GM19452 (cell line): ENCODE results near the gene EXOC2.

Source experiments
- ATAC-seq: cut with Tn5 transposase; IDR thresholded peaks from one replicate; pipeline ENCODE4 v1.9.1; 2021; ENCODE audit not compliant: unreplicated experiment

Gene EXOC2

DNA sequence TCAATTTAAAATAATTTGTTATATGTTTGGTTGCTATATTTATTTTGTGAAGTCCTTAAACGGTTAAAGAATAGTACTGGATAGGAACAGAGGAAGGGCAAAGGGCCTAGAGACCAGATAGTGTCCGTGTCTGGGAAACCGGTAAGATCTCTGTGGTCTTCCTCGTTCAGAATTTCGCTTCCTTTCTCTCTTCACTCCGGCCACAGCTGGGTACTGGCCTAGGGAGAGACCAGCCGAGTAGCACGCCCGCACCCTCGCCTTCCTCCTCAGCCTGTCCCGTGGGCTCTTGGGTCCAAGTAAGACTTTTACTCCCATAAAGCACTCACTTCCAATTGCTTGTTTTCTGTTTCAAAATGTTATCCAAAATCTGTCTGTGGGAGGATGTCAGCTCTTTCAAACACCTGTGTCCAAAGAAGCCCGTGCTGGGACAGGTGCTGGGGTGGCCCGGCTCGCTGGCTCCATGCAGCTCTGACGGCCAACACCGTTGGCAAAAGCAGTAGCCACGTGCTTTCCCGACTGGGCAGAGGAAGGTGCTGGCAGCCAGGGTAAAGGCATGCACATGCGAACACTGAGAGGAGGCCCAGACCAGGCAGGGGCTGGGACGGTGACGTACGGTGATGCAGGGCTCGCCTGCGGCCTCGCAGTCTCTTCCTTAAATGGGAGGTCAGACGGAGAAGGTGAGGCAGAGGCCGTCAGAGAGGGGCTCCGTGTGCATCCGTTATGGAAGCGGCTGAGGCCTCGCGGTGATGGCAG is 189.2 kb downstream of the EXOC2 start:
- no peak for ATAC-seq

DNA sequence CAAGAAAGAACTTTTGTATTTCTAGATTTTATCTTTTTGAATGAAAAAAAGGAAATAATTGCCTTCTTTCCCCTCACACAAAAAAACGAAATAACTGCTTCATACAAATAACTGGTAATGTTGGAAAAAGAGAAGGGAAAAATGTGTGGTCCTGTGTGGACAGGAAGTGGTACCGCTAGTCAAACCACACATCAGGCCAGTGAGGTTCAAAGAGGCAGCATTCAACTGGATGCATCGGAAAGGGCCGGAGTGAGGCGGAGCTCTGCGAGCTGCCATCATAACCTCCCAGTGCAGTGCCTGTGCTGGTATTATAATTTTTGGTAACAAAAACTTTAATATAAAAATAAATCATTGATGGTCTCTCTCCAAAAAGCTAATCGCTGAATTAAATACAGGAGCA is 190.2 kb downstream of the EXOC2 start:
- no peak for ATAC-seq

DNA sequence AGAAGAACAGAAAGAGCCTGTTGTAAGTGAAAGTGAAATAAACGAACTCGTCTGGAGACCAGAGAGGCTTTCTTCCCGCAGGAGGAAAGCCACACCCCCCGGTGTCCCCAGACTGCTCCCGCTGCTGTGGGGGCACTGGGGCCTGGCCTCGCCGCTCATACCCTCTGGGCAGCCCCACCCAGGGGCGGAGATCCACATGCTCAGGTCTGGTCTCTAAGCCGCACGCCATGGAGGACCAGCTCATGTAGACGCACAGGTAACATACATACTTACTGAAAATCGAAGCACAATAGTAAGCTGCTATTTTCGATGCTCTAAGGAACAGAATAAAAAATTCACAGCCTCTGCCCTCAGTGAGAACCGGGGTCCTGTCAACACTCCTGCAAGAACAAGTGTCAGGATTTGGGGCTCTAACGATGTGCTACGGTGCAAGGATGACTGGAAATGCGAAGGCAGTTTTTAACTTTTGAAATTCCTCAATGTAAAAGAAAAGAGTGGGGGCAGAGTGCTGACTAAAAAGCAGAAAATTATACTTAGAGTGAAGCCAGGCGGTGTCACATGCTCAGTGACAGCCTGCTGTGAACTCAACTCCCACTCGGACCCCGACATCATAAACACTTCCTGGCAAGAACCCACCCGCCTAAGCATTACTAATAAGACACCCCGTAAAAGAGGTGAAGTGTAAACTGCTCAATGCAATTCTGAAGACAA is 190.9 kb downstream of the EXOC2 start:
- no peak for ATAC-seq

DNA sequence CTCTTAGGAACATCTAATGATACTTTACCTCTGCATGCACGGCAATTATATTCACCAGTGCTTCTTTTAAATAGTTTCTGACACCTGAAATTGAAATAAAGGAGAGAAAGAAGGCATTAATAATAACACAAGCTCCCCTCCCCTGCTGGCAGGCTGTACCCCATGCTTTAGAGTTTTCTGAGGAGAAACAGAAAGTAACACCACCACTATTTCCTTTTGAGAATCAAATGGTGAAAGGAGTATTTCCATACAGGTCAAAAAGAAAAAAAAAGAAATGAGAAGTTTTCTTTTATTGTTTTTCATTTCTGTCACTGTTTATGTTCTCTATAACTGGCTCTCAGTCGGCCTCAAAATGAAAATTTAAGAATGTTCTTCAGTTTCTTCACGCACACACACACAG is 193.3 kb downstream of the EXOC2 start:
- no peak for ATAC-seq

DNA sequence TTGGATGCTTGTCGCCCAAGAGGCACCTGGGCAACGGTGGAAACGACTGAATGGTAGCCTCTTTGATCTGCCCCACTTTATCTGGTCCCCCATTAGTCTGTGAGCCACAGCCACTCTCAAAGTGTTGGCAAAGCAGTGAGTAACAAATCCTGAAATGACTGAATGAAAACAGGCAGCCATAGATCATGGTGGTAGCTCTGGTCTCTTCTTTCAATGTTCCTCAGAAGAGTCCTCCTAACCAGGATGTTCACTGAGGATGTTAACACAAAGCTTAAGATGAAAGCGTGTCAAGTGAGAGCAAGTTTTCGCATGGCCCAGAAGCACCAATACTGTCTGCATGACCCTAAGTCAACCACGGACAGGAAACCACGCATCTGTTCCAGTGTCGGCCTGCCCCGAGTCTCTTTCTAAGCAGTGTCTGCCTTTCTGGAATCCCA is 194.1 kb downstream of the EXOC2 start:
- ATAC-seq, result peak; percentile 66

DNA sequence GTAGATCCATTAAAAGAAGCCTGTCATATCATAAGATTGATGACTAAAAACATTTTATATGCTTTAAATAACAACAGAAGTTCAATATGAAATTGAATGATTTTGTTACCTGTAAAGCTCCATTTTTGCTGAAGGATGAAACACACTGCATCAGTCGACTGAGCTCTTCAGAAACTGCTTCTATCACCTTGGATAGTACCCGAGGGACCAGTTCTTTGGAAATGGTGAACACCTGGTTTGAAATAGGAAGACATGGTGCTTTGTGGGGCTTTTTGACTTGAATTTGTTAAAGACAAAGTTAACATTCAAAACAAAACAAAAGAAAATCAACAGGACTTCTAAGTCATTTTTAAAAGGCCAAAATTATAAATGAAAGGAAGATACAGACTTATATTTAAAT is 195.7 kb downstream of the EXOC2 start:
- no peak for ATAC-seq

DNA sequence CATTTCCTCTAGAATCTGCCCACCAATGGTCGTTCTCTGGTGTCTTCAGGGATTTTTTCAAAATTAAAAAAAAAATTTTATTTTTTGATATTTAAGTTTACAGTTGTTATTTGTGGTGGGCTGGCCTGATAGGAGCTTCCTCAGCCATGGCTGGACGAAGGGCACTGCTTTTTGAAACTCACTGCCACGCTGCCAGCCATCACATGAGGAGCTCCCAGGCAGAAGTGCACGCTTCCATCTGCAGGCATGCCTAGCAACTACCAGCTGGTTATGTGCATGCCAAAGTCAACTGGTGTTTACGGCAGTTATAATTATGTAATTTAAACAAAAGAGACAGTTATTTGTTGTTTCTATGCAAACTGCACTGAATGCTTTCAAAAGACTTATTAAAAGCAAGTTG is 196.3 kb downstream of the EXOC2 start:
- no peak for ATAC-seq

DNA sequence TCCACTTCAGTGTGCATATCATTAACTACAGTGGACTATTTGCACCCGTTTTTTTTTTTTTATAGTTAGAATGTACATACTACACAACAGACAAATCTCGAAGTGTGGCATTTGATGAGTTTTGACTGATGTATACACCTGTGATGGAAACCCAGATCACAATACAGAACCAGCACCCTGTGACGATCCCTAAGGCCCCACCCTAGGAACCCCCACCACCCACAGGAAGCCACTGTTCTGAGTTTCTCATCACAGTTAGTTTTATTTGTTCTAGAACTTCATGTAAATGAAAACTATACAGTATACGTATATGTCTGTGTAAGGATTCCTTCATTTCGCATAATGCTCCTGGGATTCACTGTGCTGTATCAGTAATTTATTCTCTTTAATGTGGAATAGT is 198.5 kb downstream of the EXOC2 start:
- ATAC-seq, result no peak

DNA sequence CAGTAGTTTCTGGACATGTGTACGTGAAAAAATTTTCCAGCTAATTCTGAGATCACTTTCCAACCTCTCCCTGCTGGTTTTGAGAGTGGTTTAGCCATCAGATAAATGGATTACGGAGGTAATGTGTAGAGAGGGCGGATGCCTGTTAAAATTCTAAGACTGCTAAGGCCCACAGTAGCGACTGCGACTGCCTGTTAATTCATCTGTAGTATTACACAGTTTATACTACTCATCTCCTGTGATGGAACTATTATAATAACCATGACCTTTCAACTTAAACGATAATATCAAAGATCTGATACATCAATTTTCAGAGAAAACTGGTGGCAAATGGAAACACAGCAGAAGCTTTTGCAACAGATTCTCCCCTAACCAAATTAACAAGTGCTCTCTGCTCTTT is 199.1 kb downstream of the EXOC2 start:
- ATAC-seq, result no peak

DNA sequence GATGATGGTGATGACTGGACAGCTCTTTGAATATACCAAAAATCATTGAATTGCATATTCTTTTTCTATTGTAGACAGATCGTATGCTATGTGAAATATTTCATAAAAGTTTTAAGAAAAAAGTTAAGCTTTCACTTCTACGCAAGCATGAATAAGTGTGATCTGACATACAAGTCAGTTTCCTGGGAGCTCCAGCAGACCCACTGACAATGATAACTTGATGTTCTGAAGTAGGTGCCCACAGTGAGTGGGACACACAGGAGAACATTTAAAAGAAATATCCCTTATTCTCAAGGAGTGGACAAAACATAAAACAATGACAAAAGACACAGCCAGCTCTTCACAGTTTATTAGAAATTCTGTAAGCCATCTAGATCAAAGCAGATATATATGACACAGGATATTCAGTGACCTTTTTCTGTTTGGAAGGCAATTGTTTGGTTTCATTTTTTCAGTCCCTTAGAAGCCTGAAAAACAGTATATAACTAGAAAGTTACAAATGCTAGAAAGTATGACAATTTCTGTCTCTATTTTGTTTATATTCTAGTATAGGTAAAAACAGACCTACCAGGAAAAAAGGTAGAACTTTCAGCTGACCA is 200.0 kb downstream of the EXOC2 start:
- ATAC-seq, result no peak

DNA sequence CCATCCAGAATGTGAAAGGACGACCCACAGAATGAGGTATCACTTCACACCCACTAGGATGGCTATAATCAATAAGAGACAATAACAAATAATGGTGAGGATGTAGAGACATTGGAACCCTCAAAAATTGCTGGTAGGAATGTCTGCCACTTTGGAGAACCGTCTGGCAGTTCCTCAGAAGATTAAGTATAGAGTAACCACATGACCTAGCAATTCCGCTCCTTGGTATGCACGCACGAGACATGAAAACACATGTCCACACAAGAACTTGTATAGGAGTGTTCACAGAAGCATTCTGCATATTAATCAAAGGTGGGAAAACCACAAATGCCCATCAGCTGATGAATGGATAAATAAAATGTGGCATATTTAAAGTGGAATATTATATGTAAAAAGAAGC is 200.8 kb downstream of the EXOC2 start:
- ATAC-seq, result no peak

DNA sequence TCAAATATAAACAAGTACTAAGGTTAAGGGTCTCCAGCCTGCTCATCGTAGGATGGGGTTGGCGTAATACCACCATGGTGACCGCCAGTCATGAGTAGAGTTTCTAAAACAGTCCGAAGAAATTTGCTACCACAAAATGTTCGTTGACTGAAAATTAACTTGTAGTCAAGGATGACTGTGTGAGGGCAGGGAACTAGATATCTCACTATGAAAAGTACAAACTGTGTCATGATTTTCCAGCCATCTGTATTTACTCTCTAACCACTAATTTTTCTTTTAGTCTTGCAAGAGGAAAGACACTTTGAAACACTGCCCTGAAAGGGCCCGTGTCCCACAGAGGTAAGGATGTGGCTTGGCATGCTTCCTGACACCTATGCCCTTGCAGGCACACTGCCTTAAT is 201.7 kb downstream of the EXOC2 start:
- no peak for ATAC-seq

DNA sequence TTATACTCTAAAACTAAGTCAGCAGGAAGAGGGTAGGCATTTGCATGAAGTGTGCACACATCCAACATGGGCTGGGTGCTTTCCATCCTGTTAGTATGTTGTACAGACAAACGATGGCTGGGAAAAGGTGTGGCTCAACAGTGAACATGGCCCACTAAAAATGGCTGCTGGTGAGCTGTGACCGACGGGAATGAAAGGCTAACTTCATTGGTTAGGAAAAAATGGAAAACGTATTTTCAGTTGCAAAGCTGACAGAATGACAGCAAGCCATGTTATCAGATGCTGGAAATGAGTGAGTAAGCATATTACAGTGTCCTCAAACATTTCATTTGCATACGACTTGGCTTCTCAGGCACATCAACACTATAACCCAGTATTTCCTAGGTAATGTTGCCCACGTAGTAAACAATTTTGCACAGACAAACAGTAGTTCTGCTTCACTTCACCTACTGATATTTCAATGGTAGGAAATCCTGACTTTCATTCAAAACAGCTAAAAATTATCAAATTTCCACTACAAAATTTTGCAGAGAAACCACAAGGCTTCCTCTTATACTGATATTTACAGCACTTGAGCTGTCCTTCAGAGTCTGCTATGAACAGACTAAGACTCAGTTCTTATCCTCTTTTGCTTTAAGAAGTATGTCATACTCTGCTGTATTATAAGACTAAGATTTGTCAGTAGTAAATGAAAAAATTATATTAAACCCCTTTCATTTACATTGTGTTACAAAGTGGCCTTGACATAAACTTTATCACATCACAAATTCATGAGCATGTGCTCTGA is 202.5 kb downstream of the EXOC2 start:
- no peak for ATAC-seq

DNA sequence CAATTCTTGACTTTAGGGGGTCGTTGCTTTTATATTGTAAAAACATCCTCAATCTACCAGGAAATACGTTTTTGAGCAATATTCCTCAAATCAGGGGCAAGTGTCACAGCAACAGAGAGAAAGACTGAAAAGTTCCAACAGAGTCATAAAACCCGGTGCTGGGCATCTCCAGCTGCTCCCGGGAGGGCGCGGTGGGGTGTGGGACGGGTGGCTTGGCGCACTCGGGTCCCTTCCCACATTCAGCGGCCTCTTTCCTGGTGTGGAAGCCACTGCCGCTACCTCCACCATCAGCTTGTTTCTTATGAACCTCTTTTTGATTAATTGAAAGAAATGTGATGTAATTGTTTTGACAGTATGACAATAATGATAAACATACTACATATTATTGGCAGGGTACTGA is 203.2 kb downstream of the EXOC2 start:
- ATAC-seq, result no peak

DNA sequence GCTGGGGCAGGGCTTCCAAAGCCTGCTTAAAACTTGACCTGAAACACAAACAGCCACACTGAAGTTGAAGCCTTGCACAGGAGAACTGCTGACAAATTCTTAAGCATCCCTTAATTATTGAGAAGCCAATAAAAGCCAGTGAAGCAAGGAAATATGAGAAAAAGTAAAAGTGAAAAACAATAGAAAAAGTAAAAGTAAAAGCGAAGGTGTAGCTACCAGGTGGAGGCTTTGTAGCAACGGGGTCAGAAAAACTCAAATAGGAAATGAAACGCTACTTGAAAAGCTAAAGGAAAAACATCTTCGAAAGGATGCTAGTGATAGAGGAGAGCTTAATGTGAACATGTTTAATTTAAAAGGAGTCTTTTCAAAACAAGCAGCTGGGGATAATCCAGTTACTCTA is 203.9 kb downstream of the EXOC2 start:
- no peak for ATAC-seq

DNA sequence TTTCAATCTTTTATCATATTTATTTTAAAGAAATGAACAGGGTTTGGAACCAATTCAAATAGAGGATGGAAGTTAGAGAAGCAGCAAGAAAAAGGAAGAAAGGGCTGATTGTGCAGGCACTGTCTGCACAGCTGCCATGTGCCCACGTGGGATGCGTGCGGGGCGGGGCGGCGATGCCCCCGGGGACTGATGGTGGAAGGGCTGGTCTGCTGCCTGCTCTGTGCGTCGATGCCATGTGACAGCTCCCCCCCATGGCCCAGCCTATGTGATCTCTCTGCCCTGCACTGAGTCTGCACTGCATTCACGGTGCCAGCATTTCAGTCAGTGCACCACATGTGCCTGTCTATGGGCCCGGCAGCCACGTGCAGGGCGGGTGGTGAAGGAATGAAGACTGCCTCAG is 205.0 kb downstream of the EXOC2 start:
- ATAC-seq, result no peak

DNA sequence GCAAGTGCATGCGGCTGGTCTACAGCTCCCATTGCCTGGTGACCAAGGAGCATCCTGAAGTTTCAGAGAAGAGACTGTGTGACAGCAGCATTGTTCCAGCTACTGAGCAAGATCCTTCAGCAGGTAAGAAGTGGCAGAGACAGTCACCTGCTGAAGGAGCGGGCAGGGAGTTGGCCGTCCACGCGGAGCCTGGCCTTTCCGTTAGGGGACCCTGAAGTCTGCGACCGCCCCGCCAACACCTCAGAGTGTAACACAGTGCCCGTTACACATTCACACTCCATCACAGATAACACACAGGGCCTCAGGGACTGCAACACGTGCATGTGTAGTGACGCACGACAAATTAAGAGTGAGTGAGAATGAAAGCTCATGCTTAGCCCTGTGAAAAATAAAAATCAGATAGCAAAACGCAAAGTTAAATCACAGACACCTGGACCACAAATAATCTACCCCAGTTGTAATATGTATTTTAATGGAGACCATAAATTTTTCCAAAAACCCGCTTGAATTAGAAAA is 207.2 kb downstream of the EXOC2 start:
- ATAC-seq, result no peak

DNA sequence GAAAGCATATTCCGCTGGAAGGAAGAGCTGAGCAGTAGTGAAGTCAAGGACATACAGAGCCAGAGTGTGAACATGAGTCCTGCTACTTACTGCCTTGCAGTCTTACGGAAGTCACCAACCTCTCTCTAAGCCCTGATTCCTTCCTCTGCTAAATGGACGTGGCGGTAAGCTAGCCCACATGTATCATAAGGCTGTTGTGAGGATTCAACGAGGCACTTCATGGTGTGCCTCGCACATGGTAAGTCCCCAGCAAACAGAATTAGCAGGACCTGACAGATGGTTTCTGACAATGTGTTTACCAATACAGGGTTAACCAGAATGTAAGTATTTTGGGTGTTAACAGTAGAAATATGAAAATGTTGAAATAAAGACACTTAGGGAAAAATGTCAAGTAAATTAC is 208.2 kb downstream of the EXOC2 start:
- ATAC-seq, result no peak

DNA sequence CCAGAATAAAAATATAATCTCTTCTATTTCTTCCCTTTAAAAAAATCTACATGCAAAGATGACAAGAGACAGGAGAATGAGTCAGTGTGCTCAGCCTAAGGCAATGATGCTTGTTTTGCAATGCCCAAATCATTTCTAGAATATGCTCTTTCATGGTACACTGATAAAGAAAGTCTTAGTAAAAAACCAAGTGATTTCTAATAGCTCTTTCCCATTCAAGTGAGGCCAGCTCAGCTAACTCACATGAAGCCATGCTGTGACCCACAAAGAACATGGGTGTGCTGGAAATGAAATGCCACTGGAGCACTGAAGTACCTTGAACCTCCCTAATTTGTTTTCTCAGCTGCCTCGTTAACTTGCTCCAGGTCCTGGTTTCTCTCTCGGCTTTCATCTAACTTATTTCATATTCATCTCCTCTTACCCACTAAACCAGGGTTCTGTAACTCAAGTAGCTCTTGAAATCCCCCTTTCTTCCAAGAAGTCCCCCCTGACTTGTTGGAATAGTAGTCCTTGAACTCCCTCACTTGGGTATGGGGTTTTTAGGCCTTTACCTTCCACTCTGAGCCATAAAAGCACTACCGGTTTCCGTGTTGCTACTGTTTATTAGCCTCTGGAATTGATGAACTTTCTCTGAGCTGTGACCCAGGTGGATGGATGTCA is 208.7 kb downstream of the EXOC2 start:
- no peak for ATAC-seq

DNA sequence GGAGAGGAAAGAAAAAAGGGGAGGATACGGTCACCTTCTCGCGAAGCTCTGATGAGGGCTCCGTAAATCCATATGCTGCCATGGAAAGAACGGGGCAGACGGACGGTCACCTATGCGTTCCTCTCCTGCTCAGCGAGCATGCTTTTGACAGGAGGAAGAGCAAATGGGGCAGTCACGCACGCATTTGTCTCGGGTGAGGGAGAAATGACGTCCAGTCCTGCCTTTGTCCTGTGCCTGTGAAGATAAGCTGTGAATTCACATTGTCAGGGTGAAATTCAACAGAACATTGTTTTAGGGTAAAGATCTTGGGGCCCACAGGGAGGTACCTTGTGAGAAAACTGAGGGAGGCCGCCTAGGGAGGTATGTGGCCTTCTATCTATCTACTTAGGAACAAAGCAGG is 217.6 kb downstream of the EXOC2 start:
- ATAC-seq, result no peak
